Measurements from ENCODE around the gene SPATA33.
"Not testable (repeated sequence)": the region's sequence is repeated elsewhere in the genome, so short reads cannot be mapped to it uniquely, and the experiment has no call there.

Gene SPATA33

GRCh38 chr16:89629827-89630610 lies 27.6 kb upstream of the SPATA33 start:
- DNase-seq, result no peak

DNA sequence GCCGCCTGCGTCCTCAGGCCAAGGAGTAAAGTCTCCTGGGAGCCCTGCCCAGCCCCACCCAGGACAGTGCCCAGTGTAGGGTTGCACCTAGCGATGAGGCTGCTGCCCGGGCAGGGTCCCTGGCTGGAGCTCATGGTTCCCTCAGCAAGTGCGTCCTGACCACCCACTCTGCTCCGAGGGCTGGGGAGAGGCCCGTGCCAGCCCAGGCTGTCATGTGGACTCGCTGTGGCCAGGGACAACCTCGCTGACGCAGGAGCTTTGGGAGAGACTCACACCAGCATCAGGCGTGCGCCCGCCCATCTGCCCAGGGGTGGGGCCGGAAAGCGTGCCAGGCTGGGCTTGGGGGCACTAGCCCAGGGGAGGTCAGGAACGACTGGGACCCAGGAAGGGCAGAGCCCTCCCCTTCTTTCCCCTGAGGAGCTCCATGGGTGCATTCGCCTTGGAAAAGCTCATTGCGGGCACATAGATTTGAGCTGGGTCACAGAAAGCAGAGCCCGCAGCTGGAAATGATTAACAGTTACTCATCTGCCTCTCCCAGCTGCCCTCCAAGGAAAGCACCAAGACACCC lies 24.5 kb upstream of the SPATA33 start:
- DNase-seq, result no peak

GRCh38 chr16:89634463-89635385 lies 22.9 kb upstream of the SPATA33 start:
- DNase-seq, result not testable (repeated sequence)

- no peak for DNase-seq
Measured at GRCh38 chr16:89636663-89637062, 21.0 kb upstream of the SPATA33 start.

DNA sequence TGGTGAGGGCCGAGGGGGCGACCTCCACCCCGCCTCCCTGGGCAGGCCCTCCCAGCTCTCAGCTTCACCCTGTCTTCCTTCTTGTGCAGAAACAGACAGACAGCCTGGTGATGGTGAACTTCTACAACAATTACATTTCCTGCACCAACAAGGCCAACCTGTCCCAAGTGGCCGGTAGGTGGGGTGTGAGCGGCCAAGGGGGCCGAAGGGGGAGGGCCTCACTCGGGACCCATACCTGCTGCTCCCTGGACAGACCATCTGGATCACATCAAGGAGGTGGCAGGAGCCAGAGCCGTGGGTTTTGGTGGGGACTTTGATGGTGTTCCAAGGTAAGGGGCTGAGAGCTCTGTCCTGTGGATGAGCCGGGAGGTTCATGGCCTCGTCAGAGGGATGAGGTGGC lies 20.3 kb upstream of the SPATA33 start:
- DNase-seq, result no peak

DNA sequence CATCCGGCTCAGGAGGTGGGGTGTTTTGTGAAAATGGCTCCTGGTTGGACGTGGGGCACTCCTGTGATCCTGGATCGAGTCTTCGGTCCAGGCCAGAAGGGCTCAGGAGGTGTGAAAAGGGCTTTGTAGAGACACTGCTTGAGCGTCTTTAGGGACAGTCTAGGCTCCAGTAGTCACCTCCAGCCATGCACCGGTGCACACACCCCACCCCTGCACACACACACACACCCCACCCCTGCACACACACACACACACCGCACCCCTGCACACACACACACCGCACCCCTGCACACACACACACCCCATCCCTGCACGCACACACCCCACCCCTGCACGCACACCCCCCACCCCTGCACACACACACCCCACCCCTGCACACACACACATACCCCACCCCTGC lies 19.2 kb upstream of the SPATA33 start:
- no peak for DNase-seq

DNA sequence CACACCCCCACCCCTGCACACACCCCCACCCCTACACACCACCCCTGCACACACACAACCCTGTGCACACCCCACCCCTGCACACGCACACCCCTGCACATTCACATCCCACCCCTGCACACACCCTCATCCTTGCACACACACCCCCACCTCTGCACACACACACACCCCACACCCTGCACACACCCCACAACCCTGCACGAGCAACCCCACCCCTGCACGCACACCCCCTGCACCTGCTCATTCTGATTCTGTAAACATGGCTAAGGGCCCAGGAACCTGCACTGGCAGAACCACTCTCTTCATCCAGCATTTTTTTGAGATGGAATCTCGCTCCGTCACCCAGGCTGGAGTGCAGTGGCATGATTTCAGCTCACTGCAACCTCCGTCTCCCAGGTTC lies 18.3 kb upstream of the SPATA33 start:
- no peak for DNase-seq

DNA sequence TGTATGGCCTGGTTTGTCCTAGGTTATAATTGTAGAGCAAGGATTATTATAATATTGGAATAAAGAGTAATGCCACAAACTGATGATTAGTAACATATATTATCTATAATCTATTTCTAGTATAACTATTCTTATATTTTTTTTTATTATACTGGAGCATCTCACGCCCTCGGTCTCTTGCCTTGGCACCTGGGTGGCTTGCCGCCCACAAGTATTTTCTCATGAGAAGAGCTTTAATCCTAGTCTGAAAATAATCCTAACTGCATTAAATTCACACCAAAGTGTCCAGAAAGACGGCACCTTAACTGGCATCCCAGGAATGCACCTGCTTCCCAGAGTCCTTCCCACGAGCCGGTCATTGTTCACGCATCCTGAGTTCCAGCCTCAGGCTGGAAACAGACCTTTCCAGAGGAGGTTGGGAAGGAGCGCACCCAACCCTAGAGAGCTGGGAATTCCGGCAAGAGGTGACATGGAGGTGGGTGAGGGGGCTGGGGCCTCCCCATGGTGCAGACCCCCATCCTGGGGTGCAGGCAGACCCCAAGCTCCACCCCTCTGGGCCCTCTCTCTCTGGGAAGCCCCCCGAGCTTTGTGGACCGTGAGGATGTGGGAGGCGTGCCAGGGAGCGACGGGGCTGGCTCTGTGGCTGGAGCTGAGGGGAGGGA lies 16.0 kb upstream of the SPATA33 start:
- no peak for DNase-seq

- DNase-seq, result no peak
Measured at GRCh38 chr16:89642574-89642973, 15.1 kb upstream of the SPATA33 start.

DNA sequence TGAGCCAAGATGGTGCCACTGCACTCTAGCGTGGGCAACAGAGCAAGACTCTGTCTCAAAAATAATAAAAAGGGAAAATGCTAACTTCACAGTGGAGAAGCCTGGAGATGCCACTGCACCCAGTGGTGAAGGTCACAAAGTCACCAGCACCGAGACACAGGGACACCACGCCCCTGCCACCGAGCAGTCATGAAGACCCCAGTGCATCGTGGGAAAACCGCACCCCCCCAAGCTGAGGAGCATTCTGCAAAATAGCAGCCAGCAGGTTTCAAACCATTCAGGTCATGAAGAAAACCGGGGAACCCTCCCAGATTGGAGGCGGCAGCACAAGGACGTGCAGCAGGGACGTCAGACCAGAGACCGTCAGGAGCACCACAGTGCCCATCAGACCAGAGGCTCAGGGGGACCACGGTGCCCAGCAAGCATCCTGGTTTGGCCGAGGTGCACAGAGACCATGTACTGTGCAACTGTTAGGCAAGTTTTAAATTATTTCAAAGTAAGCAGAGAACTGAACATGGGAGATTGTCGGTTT lies 13.8 kb upstream of the SPATA33 start:
- DNase-seq, result no peak

DNA sequence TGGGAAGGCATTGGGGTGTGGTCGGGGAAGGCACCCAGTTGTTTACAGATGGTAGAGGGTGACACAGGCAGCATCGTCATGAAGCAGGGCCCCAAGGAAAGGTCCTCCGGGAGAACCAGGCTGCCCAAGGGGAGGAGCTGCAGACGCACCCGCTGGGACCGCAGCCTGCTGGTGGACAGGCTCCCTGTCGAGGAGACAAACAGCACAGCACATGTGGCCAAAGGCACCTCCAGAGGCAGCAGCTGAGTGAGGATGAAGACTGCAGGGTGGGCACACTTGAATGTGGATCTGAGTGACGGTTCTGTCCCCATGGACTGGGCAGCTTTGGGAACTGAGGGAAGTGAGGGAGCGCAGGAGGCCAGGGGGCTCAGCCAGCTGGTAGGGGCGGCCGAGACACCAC lies 12.5 kb upstream of the SPATA33 start:
- no peak for DNase-seq

GRCh38 chr16:89646270-89646669 lies 11.4 kb upstream of the SPATA33 start:
- no peak for DNase-seq

- DNase-seq, result no peak
Measured at GRCh38 chr16:89646906-89647305, 10.7 kb upstream of the SPATA33 start.

- no peak for DNase-seq
Measured at GRCh38 chr16:89651584-89651983, 6.1 kb upstream of the SPATA33 start.

DNA sequence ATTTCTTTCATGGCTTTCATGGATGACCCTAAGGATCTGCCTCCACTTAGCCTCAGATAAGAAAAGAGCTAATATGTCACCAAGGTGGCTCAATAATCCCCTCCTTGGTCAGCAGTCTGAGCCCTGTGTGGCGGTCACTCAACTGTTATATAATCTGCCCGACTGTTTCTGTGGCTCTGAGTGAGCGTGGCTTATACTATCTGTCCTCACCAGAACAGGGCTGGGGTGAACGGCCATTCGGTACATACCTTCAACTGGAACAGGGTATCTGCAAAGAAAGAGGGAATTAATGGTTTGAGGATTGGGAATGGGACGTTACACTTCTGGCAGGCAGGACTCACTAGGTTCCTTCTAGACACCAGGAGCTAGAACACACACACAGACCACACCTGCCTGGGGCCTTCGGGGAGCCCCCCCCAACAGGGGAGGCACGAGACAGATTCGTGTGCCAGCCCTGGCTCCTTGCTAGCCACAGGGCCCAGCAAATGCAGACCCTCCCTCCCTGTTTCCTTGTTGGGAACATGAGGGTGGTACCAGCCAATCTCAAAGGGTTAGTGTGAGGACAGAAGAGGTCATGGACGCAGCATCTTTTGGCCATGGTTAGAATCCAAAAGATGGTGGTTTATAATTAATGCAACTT lies 3.9 kb upstream of the SPATA33 start:
- DNase-seq, result no peak

DNA sequence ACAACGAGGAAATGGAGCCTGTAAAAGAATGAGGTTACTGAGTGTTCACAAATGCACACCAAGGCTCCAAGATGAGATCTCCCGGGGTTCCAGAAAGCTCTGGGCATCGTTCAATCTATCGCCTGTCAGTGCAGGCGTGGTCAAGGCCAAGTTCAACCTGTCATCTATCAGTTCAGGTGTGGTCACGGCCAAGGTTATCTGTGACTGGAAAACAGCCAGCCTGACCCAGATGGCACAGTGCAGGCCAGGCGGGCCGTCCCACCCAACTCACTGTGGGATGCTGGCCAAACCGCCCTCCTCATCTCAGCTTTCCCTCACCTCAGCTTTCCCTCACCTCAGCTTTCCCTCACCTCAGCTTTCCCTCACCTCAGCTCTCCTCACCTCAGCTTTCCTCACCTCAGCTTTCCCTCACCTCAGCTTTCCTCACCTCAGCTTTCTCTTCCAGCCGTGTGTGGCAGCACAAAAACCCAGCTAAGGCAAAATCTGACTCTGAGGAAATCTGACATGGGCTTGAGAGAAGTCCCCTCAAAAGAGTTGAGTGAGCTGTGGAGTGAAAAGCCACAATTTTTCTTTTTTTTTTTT lies 2.5 kb upstream of the SPATA33 start:
- DNase-seq, result no peak

DNA sequence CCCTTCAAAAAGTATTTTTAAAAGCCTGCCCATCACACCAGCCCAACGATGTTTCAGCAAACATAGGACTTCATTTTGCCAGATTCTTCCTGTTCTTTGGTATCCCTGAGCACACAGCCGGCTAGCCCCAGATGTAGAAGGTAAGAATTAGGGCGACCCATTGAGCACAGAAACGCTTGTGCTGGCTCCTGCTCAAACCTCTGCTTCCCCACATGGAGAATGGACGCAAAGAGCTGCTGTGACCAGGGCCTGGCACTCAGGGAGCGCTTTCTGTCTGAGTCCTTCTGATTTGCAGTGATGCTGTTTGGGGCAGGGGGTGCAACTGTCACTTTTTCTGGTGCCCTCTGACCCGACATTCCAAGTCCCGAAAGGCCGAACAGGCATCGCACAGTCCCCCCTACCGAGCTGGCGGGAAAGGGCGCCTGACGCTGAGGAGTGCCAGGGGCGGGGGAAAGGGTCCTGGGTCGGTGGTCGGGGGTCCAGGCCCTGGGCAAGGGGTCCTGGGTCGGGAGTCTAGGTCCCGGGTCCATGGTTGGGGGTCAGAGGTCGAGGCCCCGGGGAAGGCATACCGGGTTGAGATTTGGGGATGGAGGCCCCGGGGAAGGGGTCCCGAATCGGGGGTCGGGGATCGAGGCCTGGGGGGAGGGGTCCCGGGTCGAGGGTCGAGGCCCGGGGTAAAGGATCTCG lies 1.1 kb upstream of the SPATA33 start:
- DNase-seq, result no peak

GRCh38 chr16:89658221-89658879 lies 714 bp downstream of the SPATA33 start:
- DNase-seq, result peak; percentile 40

GRCh38 chr16:89660146-89660545 lies 2.5 kb downstream of the SPATA33 start:
- DNase-seq, result no peak

DNA sequence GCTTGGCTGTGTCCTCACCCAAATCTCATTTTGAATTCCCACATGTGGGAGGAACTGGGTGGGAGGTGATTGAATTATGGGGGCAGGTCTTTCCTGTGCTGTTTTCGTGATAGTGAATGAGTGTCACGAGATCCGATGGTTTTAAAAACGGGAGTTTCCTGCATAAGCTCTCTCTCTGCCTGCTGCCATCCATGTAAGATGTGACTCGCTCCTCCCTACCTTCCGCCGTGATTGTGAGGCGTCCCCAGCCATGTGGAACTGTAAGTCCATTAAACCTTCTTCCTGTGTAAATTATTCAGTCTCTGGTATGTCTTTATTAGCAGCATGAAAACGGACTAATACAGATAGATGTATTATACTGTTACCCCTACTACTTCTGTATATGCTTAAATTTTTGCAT lies 3.6 kb downstream of the SPATA33 start:
- DNase-seq, result no peak

GRCh38 chr16:89664238-89664637 lies 6.6 kb downstream of the SPATA33 start:
- not testable (repeated sequence) for DNase-seq

Measured in stimulated activated CD4-positive, alpha-beta T cell treated with anti-CD3 and anti-CD28 coated beads, Interleukin-15, amount 100 ng/mL, for 24 hours (primary cell).